ENCODE measurements around the gene PTPRC. TPM values are rescaled to one million over a fixed set of nuclear protein-coding genes. Genes with fewer than 3 reads are reported as not detected.
"Not testable (repeated sequence)": the region's sequence is repeated elsewhere in the genome, so short reads cannot be mapped to it uniquely, and the experiment has no call there.

PTPRC gene, protein sequence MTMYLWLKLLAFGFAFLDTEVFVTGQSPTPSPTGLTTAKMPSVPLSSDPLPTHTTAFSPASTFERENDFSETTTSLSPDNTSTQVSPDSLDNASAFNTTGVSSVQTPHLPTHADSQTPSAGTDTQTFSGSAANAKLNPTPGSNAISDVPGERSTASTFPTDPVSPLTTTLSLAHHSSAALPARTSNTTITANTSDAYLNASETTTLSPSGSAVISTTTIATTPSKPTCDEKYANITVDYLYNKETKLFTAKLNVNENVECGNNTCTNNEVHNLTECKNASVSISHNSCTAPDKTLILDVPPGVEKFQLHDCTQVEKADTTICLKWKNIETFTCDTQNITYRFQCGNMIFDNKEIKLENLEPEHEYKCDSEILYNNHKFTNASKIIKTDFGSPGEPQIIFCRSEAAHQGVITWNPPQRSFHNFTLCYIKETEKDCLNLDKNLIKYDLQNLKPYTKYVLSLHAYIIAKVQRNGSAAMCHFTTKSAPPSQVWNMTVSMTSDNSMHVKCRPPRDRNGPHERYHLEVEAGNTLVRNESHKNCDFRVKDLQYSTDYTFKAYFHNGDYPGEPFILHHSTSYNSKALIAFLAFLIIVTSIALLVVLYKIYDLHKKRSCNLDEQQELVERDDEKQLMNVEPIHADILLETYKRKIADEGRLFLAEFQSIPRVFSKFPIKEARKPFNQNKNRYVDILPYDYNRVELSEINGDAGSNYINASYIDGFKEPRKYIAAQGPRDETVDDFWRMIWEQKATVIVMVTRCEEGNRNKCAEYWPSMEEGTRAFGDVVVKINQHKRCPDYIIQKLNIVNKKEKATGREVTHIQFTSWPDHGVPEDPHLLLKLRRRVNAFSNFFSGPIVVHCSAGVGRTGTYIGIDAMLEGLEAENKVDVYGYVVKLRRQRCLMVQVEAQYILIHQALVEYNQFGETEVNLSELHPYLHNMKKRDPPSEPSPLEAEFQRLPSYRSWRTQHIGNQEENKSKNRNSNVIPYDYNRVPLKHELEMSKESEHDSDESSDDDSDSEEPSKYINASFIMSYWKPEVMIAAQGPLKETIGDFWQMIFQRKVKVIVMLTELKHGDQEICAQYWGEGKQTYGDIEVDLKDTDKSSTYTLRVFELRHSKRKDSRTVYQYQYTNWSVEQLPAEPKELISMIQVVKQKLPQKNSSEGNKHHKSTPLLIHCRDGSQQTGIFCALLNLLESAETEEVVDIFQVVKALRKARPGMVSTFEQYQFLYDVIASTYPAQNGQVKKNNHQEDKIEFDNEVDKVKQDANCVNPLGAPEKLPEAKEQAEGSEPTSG (N-terminal part only)
- polyA plus RNA-seq (2013, experiment 1 of 2; ENCODE audit: insufficient read length), result 0.10 TPM
- 0.26 TPM for polyA plus RNA-seq (2013, experiment 2 of 2; ENCODE audit: insufficient read length)

- DNase-seq, result no peak
Measured at GRCh38 chr1:198638894-198639635, at the start of gene PTPRC. PTPRC (plus strand) TSS chr1:198639040; CDS start chr1:198639269, 229 bp downstream.

DNA sequence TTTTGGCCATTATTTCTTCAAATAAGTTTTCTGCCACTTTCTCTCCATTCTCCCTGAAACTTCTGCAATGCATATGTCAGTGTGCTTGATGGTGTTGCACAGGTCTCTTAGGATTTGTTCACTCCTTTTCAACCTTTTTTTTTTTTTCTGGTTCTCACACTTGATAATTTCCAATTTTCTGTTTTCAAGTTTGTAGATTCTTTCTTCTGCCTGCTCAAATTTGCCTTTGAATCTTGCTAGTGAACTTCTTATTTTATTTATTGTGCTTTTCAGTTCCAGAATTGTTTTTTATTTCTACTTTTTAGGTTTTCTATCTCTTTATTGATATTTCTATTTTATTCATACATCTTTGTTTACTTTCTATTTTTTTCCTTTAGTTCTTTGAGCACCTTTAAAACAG is 48.4 kb upstream of the PTPRC start:
- DNase-seq, result no peak

DNA sequence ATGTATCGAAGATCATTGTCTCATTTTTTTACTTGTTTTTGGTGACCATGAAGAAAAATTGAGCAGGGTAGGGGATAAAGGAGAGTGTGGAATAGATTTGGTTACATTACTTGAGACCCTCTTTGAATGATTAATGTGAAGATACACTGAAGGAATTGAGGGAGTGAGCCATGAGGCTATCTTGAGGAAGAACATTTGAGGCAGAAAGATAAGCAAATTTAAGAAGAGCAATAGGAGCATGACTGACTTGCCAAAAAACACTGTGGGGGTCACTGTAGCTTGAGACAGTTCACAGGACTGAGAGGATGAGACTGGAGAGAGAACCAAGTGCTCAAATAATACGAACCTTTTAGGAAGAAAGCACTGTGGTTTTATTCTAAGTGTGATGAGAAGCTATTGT is 43.1 kb upstream of the PTPRC start:
- DNase-seq, result no peak

DNA sequence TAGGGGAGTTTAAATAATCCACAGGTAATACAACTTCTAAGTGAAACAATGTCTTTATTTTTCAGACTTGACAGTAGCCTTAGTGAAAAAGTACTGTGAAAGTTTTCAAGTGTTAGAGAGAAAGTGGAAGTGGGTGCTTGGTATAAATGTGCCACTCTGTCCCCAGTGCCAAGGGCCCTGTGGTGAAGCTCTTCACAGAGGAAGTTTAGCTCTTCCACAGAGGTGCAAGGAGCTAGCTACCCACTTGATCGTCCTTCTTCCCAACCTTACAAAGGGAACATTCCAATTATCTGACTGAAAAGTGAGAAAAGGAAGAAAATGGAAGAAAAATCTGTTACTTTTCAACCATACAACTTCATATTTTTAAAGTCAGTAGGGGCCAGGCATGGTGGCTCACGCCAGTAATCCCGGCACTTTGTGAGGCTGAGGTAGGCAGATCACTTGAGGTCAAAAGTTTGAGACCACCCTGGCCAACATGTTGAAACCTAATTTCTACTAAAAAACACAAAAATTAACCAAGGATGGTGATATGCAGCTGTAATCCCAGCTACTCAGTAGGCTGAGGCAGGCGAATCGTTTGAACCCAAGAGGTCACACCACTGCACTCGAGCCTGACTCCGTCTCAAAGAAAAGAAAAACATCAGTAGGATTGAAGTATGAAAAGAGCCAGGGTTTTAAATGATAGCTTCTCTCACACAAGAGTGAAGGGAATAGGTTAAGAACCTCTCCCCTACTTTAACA is 41.0 kb upstream of the PTPRC start:
- DNase-seq, result no peak

DNA sequence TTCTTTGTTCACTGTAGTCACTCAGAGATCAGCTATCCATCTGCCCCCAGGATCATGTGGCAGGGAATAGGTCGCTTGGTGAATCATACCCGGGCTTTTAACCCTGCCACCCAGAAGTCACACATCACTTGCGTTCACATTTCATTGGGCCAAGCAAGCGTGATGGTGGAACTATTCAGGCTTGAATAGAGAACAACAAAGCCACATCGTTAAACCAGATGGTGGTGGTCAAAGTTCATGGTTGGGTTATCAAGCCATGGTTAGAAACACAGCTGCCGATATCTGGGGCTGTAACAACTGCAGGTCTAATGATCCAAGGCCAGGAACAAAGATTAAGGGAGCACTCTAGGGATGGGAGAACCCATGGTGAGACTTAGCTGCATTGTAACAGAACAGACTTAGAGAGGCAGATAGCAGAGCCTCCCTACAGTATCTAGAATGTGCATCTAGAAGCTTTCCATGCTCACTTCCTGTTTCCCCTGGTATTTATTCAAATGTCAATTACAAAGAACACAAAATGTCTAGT is 40.0 kb upstream of the PTPRC start:
- DNase-seq, result no peak

- DNase-seq, result no peak
Measured at GRCh38 chr1:198599749-198600148, 39.1 kb upstream of the PTPRC start.

- DNase-seq, result no peak
Measured at GRCh38 chr1:198600906-198601305, 37.9 kb upstream of the PTPRC start.

- DNase-seq, result not testable (repeated sequence)
Measured at GRCh38 chr1:198601310-198601709, 37.5 kb upstream of the PTPRC start.

GRCh38 chr1:198601936-198602889 is 36.6 kb upstream of the PTPRC start:
- peak; percentile 85 for DNase-seq

DNA sequence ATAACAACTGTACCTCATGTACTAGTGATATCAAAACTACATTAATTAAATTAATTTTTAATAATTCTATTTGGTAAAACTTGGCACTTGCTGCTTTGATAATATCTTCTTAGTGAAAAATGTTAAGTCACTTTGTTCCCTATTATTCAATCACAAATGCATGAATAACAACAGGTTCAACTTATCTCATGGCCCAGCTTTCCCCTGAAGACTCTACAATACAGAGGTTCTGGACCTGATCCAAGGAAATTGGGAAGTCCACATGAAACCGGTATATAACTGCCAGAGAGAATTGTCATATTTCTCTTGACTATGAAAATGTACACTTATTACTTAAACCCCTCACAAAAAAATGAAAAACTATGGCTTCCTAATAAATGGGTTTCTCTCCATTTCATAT is 33.9 kb upstream of the PTPRC start:
- DNase-seq, result no peak

- no peak for DNase-seq
Measured at GRCh38 chr1:198605406-198605805, 33.4 kb upstream of the PTPRC start.

DNA sequence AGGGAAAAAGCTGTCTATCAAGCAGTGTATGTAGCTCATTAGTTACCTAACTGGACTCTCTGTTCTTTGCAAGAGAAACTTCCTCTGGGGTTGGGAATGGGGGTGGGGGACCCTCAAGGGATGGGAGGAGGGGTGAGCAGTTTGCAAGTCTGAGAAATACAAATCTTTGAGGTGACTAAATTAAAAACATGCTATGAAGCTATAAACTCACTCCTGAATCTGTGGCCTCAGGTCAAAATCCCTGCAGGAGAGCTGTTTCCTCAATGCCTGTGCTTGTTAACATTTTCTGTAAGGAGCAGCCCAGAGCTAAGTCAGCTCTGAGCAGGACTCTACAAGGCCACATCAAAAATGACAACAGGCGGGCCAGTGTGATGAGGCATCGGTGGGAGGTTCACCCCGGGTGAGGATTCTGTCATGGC is 32.8 kb upstream of the PTPRC start:
- peak; percentile 59 for DNase-seq

DNA sequence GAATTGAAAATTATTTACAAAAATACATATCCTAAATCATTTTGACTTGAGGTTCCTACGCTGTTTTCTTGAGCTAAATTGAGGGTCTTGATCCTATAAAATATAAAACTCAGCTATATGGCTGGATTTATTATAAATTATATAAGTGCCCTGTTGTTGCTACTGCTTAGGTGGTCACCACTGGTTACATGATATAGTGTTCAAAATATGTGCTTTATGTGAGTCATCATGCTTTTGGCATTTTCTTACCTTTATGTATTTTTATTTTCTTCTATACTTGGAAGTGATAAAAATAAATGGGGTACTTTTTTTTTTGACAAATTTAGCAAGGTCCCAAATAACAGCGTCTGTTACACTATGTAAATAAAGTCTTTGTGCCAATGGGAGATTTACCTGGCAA is 31.1 kb upstream of the PTPRC start:
- DNase-seq, result no peak

DNA sequence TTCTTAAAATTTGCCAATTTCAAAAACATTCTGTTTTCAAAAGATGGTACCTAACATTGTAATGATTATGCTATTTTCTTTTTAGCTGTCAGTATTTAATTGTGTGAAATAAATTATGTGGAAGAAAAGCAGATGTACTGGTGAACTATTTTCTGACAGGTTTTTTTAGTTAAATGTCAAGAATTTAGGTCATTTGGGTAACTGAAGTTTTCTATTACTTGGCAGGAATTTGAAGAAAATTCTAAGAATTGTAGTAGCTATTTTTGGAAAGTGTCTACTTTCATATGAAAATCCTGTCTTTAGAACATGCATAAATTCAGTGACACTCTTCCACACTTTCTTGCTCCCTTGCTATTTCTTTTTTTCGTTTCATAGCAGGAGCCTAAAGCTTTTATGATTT is 28.5 kb upstream of the PTPRC start:
- peak; percentile 42 for DNase-seq

DNA sequence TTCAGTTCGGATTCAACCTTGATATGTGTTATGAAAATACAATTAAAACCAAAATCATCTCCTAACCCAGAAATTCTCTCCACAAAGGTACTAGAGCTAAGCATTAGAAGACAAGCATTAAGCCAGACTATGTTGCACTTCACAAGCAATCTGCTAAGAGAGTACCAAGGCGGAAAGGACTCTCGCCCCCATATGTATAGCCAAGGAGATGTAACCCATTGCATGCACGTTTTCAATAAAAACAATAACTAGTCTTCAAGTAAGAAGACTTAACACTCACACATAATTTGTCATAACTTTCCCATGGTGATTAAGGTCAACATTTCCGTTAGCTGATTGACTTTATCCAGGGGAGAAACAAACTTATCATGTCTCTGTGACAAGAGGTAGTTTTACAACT is 27.6 kb upstream of the PTPRC start:
- no peak for DNase-seq

- no peak for DNase-seq
Measured at GRCh38 chr1:198612471-198613260, 26.2 kb upstream of the PTPRC start.

- peak; percentile 52 for DNase-seq
Measured at GRCh38 chr1:198617406-198617805, 21.4 kb upstream of the PTPRC start.

- no peak for DNase-seq
Measured at GRCh38 chr1:198619375-198620140, 19.3 kb upstream of the PTPRC start.
